Uterus (tissue), 4 donors: ENCODE measurements around the gene GPR143. TPM values are rescaled to one million over a fixed set of nuclear protein-coding genes. Genes with fewer than 3 reads are reported as not detected.
A peak's percentile ranks its signal among the peaks of the same experiment; 100 is the strongest.

Source experiments
- DNase-seq, 2 donors: peaks; one replicate each; pipeline ENCODE4 v3.0.0-alpha.2; 2019 to 2020
- H3K27ac ChIP-seq, 2 donors: fragments of 200-600 bp; sonication (generic); 1 replicate in 1 of 2; 2 replicates in 1 of 2; pipeline ENCODE4 v1.5.1; 2016 to 2018
- H3K27me3 ChIP-seq, 2 donors: fragments of 200-600 bp; sonication (generic); one replicate each; pipeline ENCODE4 v1.5.1; 2018 to 2019; ENCODE audit warnings: control low read depth in 1 of 2
- H3K36me3 ChIP-seq, 2 donors: fragments of 200-600 bp; sonication (generic); one replicate each; pipeline ENCODE4 v1.5.1; 2019; ENCODE audit warnings: control low read depth in 1 of 2
- H3K4me1 ChIP-seq, 2 donors: fragments of 200-600 bp; sonication (generic); one replicate each; pipeline ENCODE4 v1.5.1; 2018 to 2019; ENCODE audit warnings: control low read depth in 1 of 2
- H3K4me3 ChIP-seq, 2 donors: fragments of 200-600 bp; sonication (generic); 1 replicate in 1 of 2; 2 replicates in 1 of 2; pipeline ENCODE4 v1.5.1; 2018 to 2019; ENCODE audit warnings: mild to moderate bottlenecking in 1 of 2
- H3K9me3 ChIP-seq, 2 donors: fragments of 200-600 bp; sonication (generic); one replicate each; pipeline ENCODE4 v1.5.1; 2019; ENCODE audit warnings: control low read depth in 1 of 2
- POLR2A ChIP-seq, 2 donors: fragments of 450-650 bp; IDR thresholded peaks; one replicate each; pipeline ENCODE4 v1.6.1; 2016; ENCODE audit warnings: antibody characterized with exemption in 2 of 2, mild to moderate bottlenecking in 1 of 2, moderate library complexity in 1 of 2
- intact Hi-C: fragments of 100-400 bp; cut with DNase I; formaldehyde crosslinking; loops from one replicate; pipeline ENCODE4 v1.15.1; 2023; ENCODE audit warnings: low total_unique reads
- total RNA-seq, 4 donors: library from RNA; depleted of rRNA in 3 of 4; stranded (reverse); fragments of >200 nt in 3 of 4; gene quantifications; one replicate each; pipeline versions ENCODE4 v1.1.0 to v1.2.4, GENCODE V29; 2014 to 2023
- TF ChIP-seq, protein P1 (sequence below), 4 experiments: fragments of 200-600 bp in 2 of 4; fragments of 450-650 bp in 2 of 4; sonication (generic) in 2 of 4; IDR thresholded peaks; one replicate each; pipeline ENCODE4 v1.5.1; 2016 to 2019; ENCODE audit warnings: antibody characterized with exemption in 4 of 4, mild to moderate bottlenecking in 2 of 4, moderate library complexity in 1 of 4
- donor health status: DM: yes; HTN: yes; CAD: no.

GPR143 gene
- total RNA-seq, 4 donors from 2014 or later: 0.26 to 7.0 (median 2.4) TPM; not detected in 1

DNA sequence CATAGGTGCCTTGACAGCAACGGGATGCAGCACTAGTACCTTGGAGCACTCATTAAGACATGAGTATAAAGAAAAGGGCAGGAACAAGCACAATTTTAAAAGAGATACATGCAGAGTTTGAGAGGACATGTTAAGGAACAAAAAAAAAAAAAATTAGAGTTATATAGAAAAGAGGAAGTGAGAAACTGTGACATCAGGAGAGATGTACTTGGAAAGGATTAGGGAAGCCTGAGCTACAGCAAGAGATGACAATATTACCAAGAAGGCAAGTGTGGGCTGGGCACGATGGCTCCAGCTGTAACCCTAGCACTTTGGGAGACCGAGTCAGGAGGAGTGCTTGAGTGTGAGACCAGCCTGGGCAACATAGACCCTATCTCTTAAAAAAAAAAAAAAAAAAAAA, 37.4 kb downstream of the GPR143 start:
- TF ChIP-seq, protein P1, sequence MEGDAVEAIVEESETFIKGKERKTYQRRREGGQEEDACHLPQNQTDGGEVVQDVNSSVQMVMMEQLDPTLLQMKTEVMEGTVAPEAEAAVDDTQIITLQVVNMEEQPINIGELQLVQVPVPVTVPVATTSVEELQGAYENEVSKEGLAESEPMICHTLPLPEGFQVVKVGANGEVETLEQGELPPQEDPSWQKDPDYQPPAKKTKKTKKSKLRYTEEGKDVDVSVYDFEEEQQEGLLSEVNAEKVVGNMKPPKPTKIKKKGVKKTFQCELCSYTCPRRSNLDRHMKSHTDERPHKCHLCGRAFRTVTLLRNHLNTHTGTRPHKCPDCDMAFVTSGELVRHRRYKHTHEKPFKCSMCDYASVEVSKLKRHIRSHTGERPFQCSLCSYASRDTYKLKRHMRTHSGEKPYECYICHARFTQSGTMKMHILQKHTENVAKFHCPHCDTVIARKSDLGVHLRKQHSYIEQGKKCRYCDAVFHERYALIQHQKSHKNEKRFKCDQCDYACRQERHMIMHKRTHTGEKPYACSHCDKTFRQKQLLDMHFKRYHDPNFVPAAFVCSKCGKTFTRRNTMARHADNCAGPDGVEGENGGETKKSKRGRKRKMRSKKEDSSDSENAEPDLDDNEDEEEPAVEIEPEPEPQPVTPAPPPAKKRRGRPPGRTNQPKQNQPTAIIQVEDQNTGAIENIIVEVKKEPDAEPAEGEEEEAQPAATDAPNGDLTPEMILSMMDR (IDR thresholded peaks at IDR 0.05): no peak
- no peak for TF ChIP-seq POLR2A (IDR thresholded peaks at IDR 0.05)
- DNase-seq: no peak
- Histone ChIP-seq H3K27me3 (no peaks in the 10 kb centered on the region), H3K27ac (no peak overlapping the region), H3K36me3 (no peaks in the 10 kb centered on the region), H3K9me3 (no peaks in the 10 kb centered on the region), H3K4me3 (no peak overlapping the region), H3K4me1 (no peaks in the 10 kb centered on the region)
- intact Hi-C loops: no loop called here

DNA sequence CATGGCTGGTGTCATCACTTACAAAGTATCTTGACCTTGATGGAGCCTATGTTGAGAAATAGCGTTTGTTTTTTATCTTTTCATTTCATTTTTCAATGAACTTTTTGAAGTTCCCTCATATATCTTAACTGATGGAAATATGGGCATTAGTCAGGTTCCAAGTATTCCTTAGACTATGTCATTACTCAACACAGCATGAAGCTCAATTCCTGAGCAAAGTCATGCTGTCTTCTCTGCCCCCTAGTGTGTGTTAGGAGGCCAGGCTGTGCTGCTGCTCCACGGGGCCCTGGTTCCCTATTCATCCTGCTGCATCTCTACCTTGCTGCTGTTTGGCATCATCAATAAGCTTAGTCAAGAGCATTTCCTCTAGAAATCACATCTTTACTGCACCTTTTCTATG, 40.9 kb downstream of the GPR143 start:
- Histone ChIP-seq H3K27me3 (no peaks in the 10 kb centered on the region), H3K9me3 (peaks cover 0 to 3% of the 10 kb centered on the region in 2 donors), H3K4me3 (no peak overlapping the region), H3K4me1 (no peaks in the 10 kb centered on the region), H3K27ac (no peak overlapping the region), H3K36me3 (no peaks in the 10 kb centered on the region)
- DNase-seq: no peak
- TF ChIP-seq, protein P1 (IDR thresholded peaks at IDR 0.05): no peak
- no peak for TF ChIP-seq POLR2A (IDR thresholded peaks at IDR 0.05)
- intact Hi-C loops: no loop called here

DNA sequence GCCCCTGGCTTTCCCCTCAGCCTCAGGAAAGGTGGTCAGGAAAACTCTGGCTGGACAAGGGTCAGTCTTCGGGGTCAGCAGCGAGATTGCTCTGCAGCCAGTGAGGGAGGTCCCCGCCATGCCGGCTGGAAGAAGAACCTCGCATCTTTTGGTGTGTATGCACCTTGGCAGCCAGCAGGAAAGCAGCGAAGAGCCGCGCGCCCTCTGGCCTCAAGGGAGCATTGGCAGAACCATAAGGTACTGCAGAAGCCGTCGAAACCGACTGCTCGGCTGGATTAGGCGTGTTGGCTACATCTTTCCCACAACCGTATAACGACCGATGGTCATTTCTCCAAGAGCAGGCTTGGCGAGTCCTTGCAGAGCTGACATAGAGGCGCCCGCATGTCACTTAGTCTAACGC, 48.3 kb downstream of the GPR143 start:
- Histone ChIP-seq H3K27ac (no peak overlapping the region), H3K36me3 (no peaks in the 10 kb centered on the region), H3K9me3 (peaks cover 0 to 5% of the 10 kb centered on the region in 2 donors), H3K4me3 (no peak overlapping the region), H3K4me1 (no peaks in the 10 kb centered on the region), H3K27me3 (no peaks in the 10 kb centered on the region)
- no peak for DNase-seq
- intact Hi-C loops: no loop called here
- no peak for TF ChIP-seq POLR2A (IDR thresholded peaks at IDR 0.05)
- TF ChIP-seq, protein P1 (IDR thresholded peaks at IDR 0.05): no peak

DNA sequence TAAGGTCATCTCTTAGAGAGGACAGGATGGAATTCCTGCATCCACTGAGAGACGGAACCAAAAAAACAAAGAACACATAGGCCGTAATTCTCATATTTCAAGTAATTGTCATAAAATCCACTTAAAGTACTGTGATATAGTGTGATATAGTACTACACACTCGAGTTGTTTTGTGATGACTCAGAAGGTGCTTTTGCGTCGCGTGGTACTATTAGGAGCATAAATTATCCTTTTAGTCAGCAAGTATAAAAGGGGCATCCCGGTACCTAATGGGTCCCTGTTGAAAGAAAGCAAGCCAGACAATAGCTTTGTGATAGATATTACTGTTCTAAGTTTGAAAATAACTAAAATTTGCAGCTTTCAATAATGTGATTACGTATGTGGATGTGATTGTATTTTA, 55.3 kb downstream of the GPR143 start:
- H3K27ac ChIP-seq: no peak overlapping the region
- no peak overlapping the region for H3K4me3 ChIP-seq
- DNase-seq: no peak
- no peaks in the 10 kb centered on the region for H3K36me3 ChIP-seq
- no peaks in the 10 kb centered on the region for H3K4me1 ChIP-seq
- intact Hi-C loops: no loop called here
- TF ChIP-seq, protein P1 (IDR thresholded peaks at IDR 0.05): no peak
- TF ChIP-seq POLR2A (IDR thresholded peaks at IDR 0.05): no peak
- no peaks in the 10 kb centered on the region for H3K9me3 ChIP-seq
- no peaks in the 10 kb centered on the region for H3K27me3 ChIP-seq

DNA sequence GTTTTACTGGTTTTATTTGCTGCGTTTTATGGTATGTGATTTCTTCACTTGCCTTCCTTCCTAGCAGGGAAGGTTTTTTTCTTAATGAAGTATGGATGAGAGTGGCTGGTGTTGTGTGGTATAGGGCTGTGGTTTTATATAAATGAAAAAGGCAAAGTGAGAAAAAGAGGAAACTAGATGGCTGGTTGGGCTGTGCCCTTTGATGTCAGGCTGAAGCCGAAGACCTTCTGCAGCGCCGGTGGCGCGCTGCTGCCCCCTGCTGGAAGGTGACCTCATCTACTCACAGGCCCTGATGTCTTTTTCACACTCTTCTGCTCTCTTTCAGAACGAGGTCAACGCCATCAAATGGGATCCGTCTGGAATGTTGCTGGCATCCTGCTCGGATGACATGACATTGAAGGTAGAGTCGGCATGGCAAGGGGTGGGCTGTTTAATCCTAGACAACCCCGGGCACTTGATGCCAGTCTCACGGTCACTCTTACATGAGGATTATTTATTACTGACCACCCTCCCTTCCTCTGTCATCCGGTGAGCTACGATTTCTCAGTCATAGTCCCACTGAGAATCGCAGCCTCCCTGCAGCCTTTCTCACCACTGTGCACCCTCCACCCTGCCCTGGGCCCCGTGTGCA, 56.6 kb downstream of the GPR143 start:
- intact Hi-C loops: no loop called here
- TF ChIP-seq, protein P1 (IDR thresholded peaks at IDR 0.05): peak; percentile 62 to 82 (median 70)
- TF ChIP-seq POLR2A (IDR thresholded peaks at IDR 0.05): no peak
- H3K4me3 ChIP-seq: no peak overlapping the region
- H3K27me3 ChIP-seq: no peaks in the 10 kb centered on the region
- DNase-seq: peak; percentile 67 to 75
- H3K4me1 ChIP-seq: no peaks in the 10 kb centered on the region
- no peak overlapping the region for H3K27ac ChIP-seq
- no peaks in the 10 kb centered on the region for H3K36me3 ChIP-seq
- H3K9me3 ChIP-seq: no peaks in the 10 kb centered on the region
